ENCODE measurements around the gene TRMT11. TPM values are rescaled to one million over a fixed set of nuclear protein-coding genes. Genes with fewer than 3 reads are reported as not detected.
A peak's percentile ranks its signal among the peaks of the same experiment; 100 is the strongest.

TRMT11 gene
- total and polyA plus RNA-seq, 7 donors, result 11.0 to 27.8 (median 20.3) TPM

GRCh38 chr6:126035764-126036163 lies 49.4 kb downstream of the TRMT11 start:
- Histone ChIP-seq H3K4me3 (no peak overlapping the region), H3K36me3 (peaks cover 0 to 26% (median 0%) of the 10 kb centered on the region in 4 donors), H3K9me3 (no peaks in the 10 kb centered on the region), H3K4me1 (peaks cover 0 to 17% (median 10%) of the 10 kb centered on the region in 4 donors), H3K27ac (no peak overlapping the region), H3K27me3 (no peaks in the 10 kb centered on the region)
- DNase-seq, result no peak
- intact Hi-C loops (cut with DNase I), result loop anchor here (10.0 kb wide), 1 partner anchor 1089 kb away; no protein-coding TSS in a partner anchor
- no peak for TF ChIP-seq POLR2AphosphoS5 (IDR thresholded peaks at IDR 0.05)
- no peak for TF ChIP-seq EP300 (IDR thresholded peaks at IDR 0.05)
- no peak for TF ChIP-seq POLR2A (IDR thresholded peaks at IDR 0.05)
- no peak for TF ChIP-seq CTCF (IDR thresholded peaks at IDR 0.05)
- WGBS, 2 donors, result 95 to 98% methylated on average over 2 of the region's 2 CpGs

GRCh38 chr6:126038234-126038633 lies 51.9 kb downstream of the TRMT11 start:
- intact Hi-C loops (cut with DNase I), result loop anchor here (10.0 kb wide), 1 partner anchor 1087 kb away; no protein-coding TSS in a partner anchor
- Histone ChIP-seq H3K27me3 (no peaks in the 10 kb centered on the region), H3K9me3 (no peaks in the 10 kb centered on the region), H3K4me1 (peaks cover 0 to 25% (median 9%) of the 10 kb centered on the region in 4 donors), H3K36me3 (peaks cover 0 to 27% (median 0%) of the 10 kb centered on the region in 4 donors), H3K4me3 (no peak overlapping the region), H3K27ac (no peak overlapping the region)
- DNase-seq, result no peak
- TF ChIP-seq POLR2A (IDR thresholded peaks at IDR 0.05) (no peak), EP300 (IDR thresholded peaks at IDR 0.05) (no peak), POLR2AphosphoS5 (IDR thresholded peaks at IDR 0.05) (no peak), CTCF (IDR thresholded peaks at IDR 0.05) (no peak)

- intact Hi-C loops (cut with DNase I), result loop anchor here (10.0 kb wide), 1 partner anchor 1086 kb away; no protein-coding TSS in a partner anchor
- Histone ChIP-seq H3K9me3 (no peaks in the 10 kb centered on the region), H3K27ac (peak overlapping the region in 1 of 4 donors; percentile 19), H3K4me1 (peaks cover 0 to 16% (median under 1%) of the 10 kb centered on the region in 4 donors), H3K4me3 (no peak overlapping the region), H3K36me3 (peaks cover 0 to 27% (median 0%) of the 10 kb centered on the region in 4 donors), H3K27me3 (no peaks in the 10 kb centered on the region)
- no peak for DNase-seq
- WGBS, 2 donors, result 89 to 95% methylated on average over 2 of the region's 2 CpGs
- TF ChIP-seq POLR2A (IDR thresholded peaks at IDR 0.05) (no peak), POLR2AphosphoS5 (IDR thresholded peaks at IDR 0.05) (no peak), EP300 (IDR thresholded peaks at IDR 0.05) (no peak), CTCF (IDR thresholded peaks at IDR 0.05) (no peak)
Measured at GRCh38 chr6:126039284-126039683, 52.9 kb downstream of the TRMT11 start.

GRCh38 chr6:126040394-126040793 lies 54.1 kb downstream of the TRMT11 start:
- WGBS, 2 donors, result 25 to 71% methylated on average over 4 of the region's 4 CpGs
- no peak for DNase-seq
- TF ChIP-seq CTCF (IDR thresholded peaks at IDR 0.05), result no peak
- TF ChIP-seq POLR2A (IDR thresholded peaks at IDR 0.05), result no peak
- no peak for TF ChIP-seq POLR2AphosphoS5 (IDR thresholded peaks at IDR 0.05)
- no peak for TF ChIP-seq EP300 (IDR thresholded peaks at IDR 0.05)
- H3K27me3 ChIP-seq, result no peaks in the 10 kb centered on the region
- H3K4me3 ChIP-seq, result no peak overlapping the region
- intact Hi-C loops (cut with DNase I), result no loop called here
- H3K36me3 ChIP-seq, result peaks cover 0 to 27% (median 0%) of the 10 kb centered on the region in 4 donors
- peaks cover 0 to 16% (median 0%) of the 10 kb centered on the region in 4 donors for H3K4me1 ChIP-seq
- H3K27ac ChIP-seq, result peak overlapping the region in 1 of 4 donors; percentile 19
- no peaks in the 10 kb centered on the region for H3K9me3 ChIP-seq

GRCh38 chr6:126040826-126041225 lies 54.5 kb downstream of the TRMT11 start:
- DNase-seq, result no peak

More at GRCh38 chr6:126040826-126041225, 54.5 kb downstream of the TRMT11 start:
- 10 to 55% methylated on average over 1 of the region's 1 CpG for WGBS, 2 donors
- Histone ChIP-seq H3K4me3 (no peak overlapping the region), H3K27me3 (no peaks in the 10 kb centered on the region), H3K9me3 (no peaks in the 10 kb centered on the region), H3K36me3 (peaks cover 0 to 27% (median 0%) of the 10 kb centered on the region in 4 donors), H3K27ac (peak overlapping the region in 1 of 4 donors; percentile 26), H3K4me1 (peaks cover 0 to 16% (median 0%) of the 10 kb centered on the region in 4 donors)
- TF ChIP-seq EP300 (IDR thresholded peaks at IDR 0.05) (no peak), POLR2A (IDR thresholded peaks at IDR 0.05) (no peak), POLR2AphosphoS5 (IDR thresholded peaks at IDR 0.05) (no peak), CTCF (IDR thresholded peaks at IDR 0.05) (no peak)
- intact Hi-C loops (cut with DNase I), result no loop called here

Data from sigmoid colon (tissue), 7 donors.